ENCODE data around the gene PROZ.

Gene PROZ

GRCh38 chr13:113182046-113182445 lies 23.6 kb downstream of the PROZ start:
- DNase-seq: no peak

- DNase-seq: no peak
Observed at GRCh38 chr13:113183450-113184129, 25.1 kb downstream of the PROZ start.

- no peak for DNase-seq
Observed at GRCh38 chr13:113184568-113185440, 26.4 kb downstream of the PROZ start.

GRCh38 chr13:113186061-113186900 lies 27.8 kb downstream of the PROZ start:
- no peak for DNase-seq

- peak; percentile 99 for DNase-seq
Observed at GRCh38 chr13:113187263-113187669, 28.8 kb downstream of the PROZ start.

GRCh38 chr13:113187883-113188665 lies 29.6 kb downstream of the PROZ start:
- DNase-seq: peak; percentile 17

GRCh38 chr13:113190181-113190580 lies 31.7 kb downstream of the PROZ start:
- no peak for DNase-seq

- no peak for DNase-seq
Observed at GRCh38 chr13:113192279-113192678, 33.8 kb downstream of the PROZ start.

- peak; percentile 62 for DNase-seq
Observed at GRCh38 chr13:113192902-113193301, 34.5 kb downstream of the PROZ start.

GRCh38 chr13:113195360-113195759 lies 36.9 kb downstream of the PROZ start:
- no peak for DNase-seq

GRCh38 chr13:113196970-113197737 lies 38.7 kb downstream of the PROZ start:
- DNase-seq: no peak

GRCh38 chr13:113201815-113202214 lies 43.4 kb downstream of the PROZ start:
- DNase-seq: no peak

- no peak for DNase-seq
Observed at GRCh38 chr13:113202912-113203311, 44.5 kb downstream of the PROZ start.

GRCh38 chr13:113203507-113204377 lies 45.3 kb downstream of the PROZ start:
- no peak for DNase-seq

GRCh38 chr13:113204378-113204734 lies 45.9 kb downstream of the PROZ start:
- DNase-seq: no peak

GRCh38 chr13:113205428-113205931 lies 47.0 kb downstream of the PROZ start:
- DNase-seq: no peak

GRCh38 chr13:113207460-113207859 lies 49.0 kb downstream of the PROZ start:
- no peak for DNase-seq

- peak; percentile 34 for DNase-seq
Observed at GRCh38 chr13:113207890-113208420, 49.5 kb downstream of the PROZ start.

- DNase-seq: peak; percentile 85
Observed at GRCh38 chr13:113208421-113209335, 50.2 kb downstream of the PROZ start, which contains the start of gene PCID2. Gene PCID2 (minus strand): TSS chr13:113208669. CDS start chr13:113208634, 35 bp downstream.

All from NCI-H226 (cell line).